CD14-positive monocyte (primary cell): ENCODE measurements around the gene CHIT1. TPM values are rescaled to one million over a fixed set of nuclear protein-coding genes. Genes with fewer than 3 reads are reported as not detected.
A peak's percentile ranks its signal among the peaks of the same experiment; 100 is the strongest.

Source experiments
- DNase-seq, 3 donors: peaks; one replicate each; pipeline ENCODE4 v3.0.0-alpha.2; 2011 to 2022
- H2AFZ ChIP-seq: 2 replicates; pipeline ENCODE4 v1.6.0; 2012; ENCODE audit warnings: mild to moderate bottlenecking, low read depth, low read length, inconsistent platforms; ENCODE audit not compliant: insufficient read depth, poor library complexity, severe bottlenecking
- H3K27ac ChIP-seq, 2 donors: 1 replicate in 1 of 2; 2 replicates in 1 of 2; pipeline ENCODE4 v1.5.1; 2012 to 2013; ENCODE audit warnings: low read length in 2 of 2, control low read depth in 1 of 2, inconsistent platforms in 1 of 2, low read depth in 1 of 2, mild to moderate bottlenecking in 1 of 2
- H3K27me3 ChIP-seq, 2 donors: one replicate each; pipeline versions ENCODE4 v1.6.0 to v1.6.1; 2011 to 2013; ENCODE audit warnings: low read length in 2 of 2; ENCODE audit not compliant: control insufficient read depth in 2 of 2, insufficient read depth in 2 of 2
- H3K36me3 ChIP-seq, 2 donors: replicated peaks in 1 of 2; 1 replicate in 1 of 2; 2 replicates in 1 of 2; pipeline versions ENCODE4 v1.5.1 to v1.6.1; 2012 to 2013; ENCODE audit warnings: low read length in 2 of 2, control low read depth in 1 of 2, inconsistent platforms in 1 of 2, mild to moderate bottlenecking in 1 of 2; ENCODE audit not compliant: insufficient read depth in 2 of 2, control insufficient read depth in 1 of 2
- H3K4me1 ChIP-seq, 2 donors: 1 replicate in 1 of 2; 2 replicates in 1 of 2; pipeline versions ENCODE4 v1.5.1 to v1.6.1; 2012 to 2013; ENCODE audit warnings: low read length in 2 of 2, control low read depth in 1 of 2, inconsistent platforms in 1 of 2, mild to moderate bottlenecking in 1 of 2, moderate library complexity in 1 of 2; ENCODE audit not compliant: insufficient read depth in 2 of 2, control insufficient read depth in 1 of 2
- H3K4me2 ChIP-seq: replicated peaks from 2 replicates; pipeline ENCODE3; 2012; ENCODE audit warnings: low read length, moderate library complexity, mild to moderate bottlenecking; ENCODE audit not compliant: poor library complexity, severe bottlenecking; ENCODE audit errors: extremely low read depth
- H3K4me3 ChIP-seq, 3 experiments: fragments of 200-600 bp in 1 of 3; sonication (generic) in 1 of 3; replicated peaks in 1 of 3; 1 replicate in 2 of 3; 2 replicates in 1 of 3; pipeline ENCODE4 v1.5.1; 2011 to 2013; ENCODE audit warnings: low read length in 3 of 3, mild to moderate bottlenecking in 3 of 3, control low read depth in 2 of 3, low read depth in 2 of 3, inconsistent platforms in 1 of 3, moderate library complexity in 1 of 3
- H3K79me2 ChIP-seq: 2 replicates; pipeline ENCODE4 v1.6.0; 2012; ENCODE audit warnings: mild to moderate bottlenecking, control low read depth, inconsistent platforms, low read length, moderate library complexity; ENCODE audit not compliant: insufficient read depth
- H3K9ac ChIP-seq: 2 replicates; pipeline ENCODE4 v1.6.0; 2017; ENCODE audit warnings: low read length, mild to moderate bottlenecking; ENCODE audit not compliant: insufficient read depth, poor library complexity, severe bottlenecking
- H3K9me3 ChIP-seq, 2 donors: replicated peaks in 1 of 2; 1 replicate in 1 of 2; 2 replicates in 1 of 2; pipeline versions ENCODE4 v1.5.1 to v1.6.1; 2012 to 2013; ENCODE audit warnings: low read length in 2 of 2, control low read depth in 1 of 2; ENCODE audit not compliant: control insufficient read depth in 1 of 2, insufficient read depth in 1 of 2
- H4K20me1 ChIP-seq: 2 replicates; pipeline ENCODE4 v1.6.0; 2012; ENCODE audit warnings: mild to moderate bottlenecking, low read length, control low read depth, moderate library complexity; ENCODE audit not compliant: insufficient read depth
- H3K27ac Mint-ChIP-seq, 7 donors: one replicate each; pipeline ENCODE4 v1.8.0; 2020; ENCODE audit warnings: mild to moderate bottlenecking in 7 of 7, mixed read lengths in 7 of 7, moderate library complexity in 6 of 7, inconsistent platforms in 2 of 7
- H3K27me3 Mint-ChIP-seq, 3 donors: one replicate each; pipeline ENCODE4 v1.8.0; 2021 to 2022; ENCODE audit warnings: low read depth in 3 of 3, mild to moderate bottlenecking in 3 of 3, mixed read lengths in 3 of 3, moderate library complexity in 3 of 3, inconsistent platforms in 1 of 3
- H3K36me3 Mint-ChIP-seq, 2 donors: one replicate each; pipeline ENCODE4 v1.8.0; 2020; ENCODE audit warnings: mixed read lengths in 2 of 2, inconsistent platforms in 1 of 2, mild to moderate bottlenecking in 1 of 2
- H3K4me1 Mint-ChIP-seq: one replicate; pipeline ENCODE4 v1.8.0; 2020; ENCODE audit warnings: mild to moderate bottlenecking, mixed read lengths
- H3K4me3 Mint-ChIP-seq, 2 donors: one replicate each; pipeline ENCODE4 v1.8.0; 2020; ENCODE audit warnings: mild to moderate bottlenecking in 2 of 2, mixed read lengths in 2 of 2, moderate library complexity in 1 of 2
- H3K9me3 Mint-ChIP-seq, 7 donors: one replicate each; pipeline ENCODE4 v1.8.0; 2020 to 2022; ENCODE audit warnings: mixed read lengths in 7 of 7, mild to moderate bottlenecking in 6 of 7, moderate library complexity in 6 of 7, inconsistent platforms in 2 of 7
- WGBS: methylation state at CpG from one replicate; pipeline ENCODE4 v1.1.5; 2013; ENCODE audit warnings: missing lambda C conversion rate; ENCODE audit not compliant: insufficient coverage; 5-methylcytosine and 5-hydroxymethylcytosine counted together
- intact Hi-C, 2 donors: fragments of 100-400 bp; cut with micrococcal nuclease; formaldehyde crosslinking; loops; one replicate each; pipeline versions ENCODE4 v1.15.0 to v1.15.1; 2023
- polyA plus RNA-seq, 3 donors: library from polyadenylated mRNA; depleted of rRNA in 1 of 3; unstranded in 2 of 3; stranded (reverse) in 1 of 3; fragments of 300-500 nt in 2 of 3; fragments of >200 nt in 1 of 3; fragmentation: Illumina TruSeq in 2 of 3; gene quantifications; 1 replicate in 2 of 3; 2 replicates in 1 of 3; pipeline ENCODE4 v1.2.3, GENCODE V29; 2012 to 2021
- TF ChIP-seq, protein P1 (sequence below): fragments of 200-600 bp; IDR thresholded peaks from one replicate; pipeline ENCODE4 v1.8.0; 2022; ENCODE audit warnings: antibody characterized with exemption, mild to moderate bottlenecking

Gene CHIT1
- polyA plus RNA-seq, 3 donors, result 0.08 to 0.51 TPM; not detected in 1

DNA sequence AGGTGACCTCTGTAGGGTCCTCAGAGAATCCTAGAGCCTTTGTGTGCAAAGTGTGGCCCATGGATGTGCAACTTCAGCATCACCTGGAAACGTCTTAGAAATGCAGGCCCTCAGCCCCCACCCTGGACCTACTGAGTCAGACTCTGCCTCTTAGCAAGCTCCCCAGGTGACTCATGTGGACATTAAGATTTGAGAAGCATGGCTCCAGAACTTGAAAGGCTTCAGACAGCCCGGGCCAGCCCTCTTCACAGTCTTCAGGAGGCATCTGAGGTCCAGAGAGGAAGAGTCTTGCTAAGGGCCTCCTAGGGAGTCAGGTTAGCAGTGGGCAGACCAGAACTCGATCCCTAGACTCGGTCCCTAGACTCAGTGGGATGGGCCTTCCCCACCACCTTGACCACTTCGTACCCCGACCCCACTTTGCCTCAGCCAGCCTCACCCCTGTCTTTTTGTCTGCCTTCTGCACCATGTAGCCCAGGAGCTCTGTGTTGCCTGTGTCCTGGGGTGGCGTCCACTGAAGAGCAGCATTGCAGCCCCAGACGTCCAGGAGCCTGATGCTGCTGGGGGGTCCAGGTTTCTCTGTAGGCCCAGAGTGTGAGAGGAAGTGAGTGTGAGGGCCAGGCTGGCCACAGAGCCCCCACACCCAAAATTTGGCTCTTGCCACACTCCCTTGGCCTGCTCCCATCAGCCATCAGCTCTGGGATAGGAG lies 58.7 kb downstream of the CHIT1 start:
- peaks cover 9 to 15% (median 14%) of the 10 kb centered on the region in 3 donors for H3K27me3 Mint-ChIP-seq
- Histone ChIP-seq H3K4me1 (peaks cover 14 to 15% of the 10 kb centered on the region in 2 donors), H3K4me2 (no peak overlapping the region), H3K27me3 (no peaks in the 10 kb centered on the region), H3K4me3 (no peak overlapping the region), H4K20me1 (no peaks in the 10 kb centered on the region), H3K9me3 (no peaks in the 10 kb centered on the region), H2AFZ (no peak overlapping the region), H3K79me2 (no peaks in the 10 kb centered on the region), H3K36me3 (no peaks in the 10 kb centered on the region), H3K27ac (no peak overlapping the region), H3K9ac (no peak overlapping the region)
- no peak overlapping the region for H3K4me3 Mint-ChIP-seq
- intact Hi-C loops, result loop anchor here in 1 of 2 donors (5.0 kb wide), 2 partner anchors 47 to 53 kb away; no protein-coding TSS in a partner anchor
- peaks cover 29% of the 10 kb centered on the region for H3K4me1 Mint-ChIP-seq
- WGBS, result 95% methylated on average over 3 of the region's 8 CpGs
- H3K36me3 Mint-ChIP-seq, result no peaks in the 10 kb centered on the region
- DNase-seq, result no peak
- TF ChIP-seq, protein P1, sequence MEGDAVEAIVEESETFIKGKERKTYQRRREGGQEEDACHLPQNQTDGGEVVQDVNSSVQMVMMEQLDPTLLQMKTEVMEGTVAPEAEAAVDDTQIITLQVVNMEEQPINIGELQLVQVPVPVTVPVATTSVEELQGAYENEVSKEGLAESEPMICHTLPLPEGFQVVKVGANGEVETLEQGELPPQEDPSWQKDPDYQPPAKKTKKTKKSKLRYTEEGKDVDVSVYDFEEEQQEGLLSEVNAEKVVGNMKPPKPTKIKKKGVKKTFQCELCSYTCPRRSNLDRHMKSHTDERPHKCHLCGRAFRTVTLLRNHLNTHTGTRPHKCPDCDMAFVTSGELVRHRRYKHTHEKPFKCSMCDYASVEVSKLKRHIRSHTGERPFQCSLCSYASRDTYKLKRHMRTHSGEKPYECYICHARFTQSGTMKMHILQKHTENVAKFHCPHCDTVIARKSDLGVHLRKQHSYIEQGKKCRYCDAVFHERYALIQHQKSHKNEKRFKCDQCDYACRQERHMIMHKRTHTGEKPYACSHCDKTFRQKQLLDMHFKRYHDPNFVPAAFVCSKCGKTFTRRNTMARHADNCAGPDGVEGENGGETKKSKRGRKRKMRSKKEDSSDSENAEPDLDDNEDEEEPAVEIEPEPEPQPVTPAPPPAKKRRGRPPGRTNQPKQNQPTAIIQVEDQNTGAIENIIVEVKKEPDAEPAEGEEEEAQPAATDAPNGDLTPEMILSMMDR, result no peak
- peaks cover 0 to 3% (median 0%) of the 10 kb centered on the region in 7 donors for H3K9me3 Mint-ChIP-seq
- H3K27ac Mint-ChIP-seq, result peak overlapping the region in 1 of 7 donors; percentile 46

DNA sequence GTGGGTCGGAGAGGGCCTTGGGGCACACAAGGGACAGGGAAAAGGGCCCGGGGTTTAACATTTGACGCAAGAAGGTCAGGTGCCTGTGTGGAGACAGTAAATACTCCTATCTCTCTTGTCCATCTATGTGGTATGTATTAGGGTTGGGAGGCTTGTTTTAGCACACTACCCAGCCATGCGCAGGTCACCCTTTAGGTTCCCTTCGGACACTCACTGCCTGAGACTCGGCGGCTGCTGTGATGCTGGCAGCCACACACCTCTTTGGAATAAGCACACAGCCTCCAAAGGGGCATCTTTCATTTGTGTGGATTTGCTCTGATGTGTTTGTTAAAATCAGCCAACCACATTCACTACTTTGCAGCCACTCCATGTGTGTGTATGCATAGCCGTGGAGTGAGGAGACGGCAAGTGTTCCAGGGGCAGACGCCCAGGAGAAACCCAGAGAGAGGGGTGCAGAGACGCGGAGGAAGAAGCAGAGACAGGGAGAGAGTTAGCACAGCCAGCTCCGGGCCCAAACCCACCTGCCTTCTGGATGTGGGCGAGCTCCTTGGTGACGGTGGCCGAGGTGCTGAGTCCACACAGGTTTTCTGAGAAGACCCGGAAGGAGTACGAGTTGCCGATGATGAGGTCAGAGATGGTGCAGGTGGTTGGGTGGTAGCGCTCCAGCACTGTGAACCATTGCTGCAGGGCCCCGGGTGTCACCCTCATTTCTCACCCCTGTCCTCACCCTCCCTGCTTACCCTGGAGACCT lies 59.5 kb downstream of the CHIT1 start:
- DNase-seq, result no peak
- TF ChIP-seq, protein P1, result no peak
- peak overlapping the region in 1 of 7 donors; percentile 9 for H3K27ac Mint-ChIP-seq
- intact Hi-C loops, result loop anchor here in 1 of 2 donors (5.0 kb wide), 2 partner anchors 47 to 53 kb away; no protein-coding TSS in a partner anchor
- H3K27me3 Mint-ChIP-seq, result peaks cover 14 to 21% (median 14%) of the 10 kb centered on the region in 3 donors
- Histone ChIP-seq H3K4me1 (peaks cover 5 to 7% of the 10 kb centered on the region in 2 donors), H2AFZ (no peak overlapping the region), H3K4me3 (no peak overlapping the region), H3K36me3 (no peaks in the 10 kb centered on the region), H4K20me1 (no peaks in the 10 kb centered on the region), H3K9me3 (no peaks in the 10 kb centered on the region), H3K27ac (no peak overlapping the region), H3K27me3 (no peaks in the 10 kb centered on the region), H3K9ac (no peak overlapping the region), H3K4me2 (no peak overlapping the region), H3K79me2 (no peaks in the 10 kb centered on the region)
- WGBS, result 95% methylated on average over 8 of the region's 21 CpGs
- H3K4me3 Mint-ChIP-seq, result peak overlapping the region in 1 of 2 donors; percentile 31
- no peaks in the 10 kb centered on the region for H3K36me3 Mint-ChIP-seq
- H3K9me3 Mint-ChIP-seq, result peaks cover 0 to 3% (median 0%) of the 10 kb centered on the region in 7 donors
- H3K4me1 Mint-ChIP-seq, result peaks cover 21% of the 10 kb centered on the region
